Measurements from ENCODE around the gene HSD17B3. TPM values are rescaled to one million over a fixed set of nuclear protein-coding genes. Genes with fewer than 3 reads are reported as not detected.

HSD17B3 gene
- total and polyA plus RNA-seq, 2 donors (not counting 3 experiments of a cell fraction or from before 2014, with no cell fraction given), result 0.46 TPM; not detected in 1

- Histone ChIP-seq H3K9me1 (replicated peaks; ENCODE audit: control insufficient read depth, extremely low read depth, insufficient read depth, low read length) (no peaks in the 10 kb centered on the region), H3K9me3 (replicated peaks; ENCODE audit: control insufficient read depth, insufficient read depth, low read length) (no peaks in the 10 kb centered on the region), H3K27ac (ENCODE audit: insufficient read depth, low read depth, low read length) (no peak overlapping the region), H3K9ac (replicated peaks; ENCODE audit: extremely low read depth, insufficient read depth, low read length) (no peak overlapping the region), H3K79me2 (ENCODE audit: control insufficient read depth, insufficient read depth, low read length) (no peaks in the 10 kb centered on the region), H2AFZ (ENCODE audit: low read depth, low read length) (no peak overlapping the region), H3K4me2 (ENCODE audit: insufficient read depth, low read length) (no peak overlapping the region), H3K4me1 (ENCODE audit: control insufficient read depth, extremely low read depth, insufficient read depth, low read length) (no peaks in the 10 kb centered on the region), H3K36me3 (ENCODE audit: control insufficient read depth in 2 of 2, extremely low read depth in 1 of 2, insufficient read depth in 2 of 2, low read length in 2 of 2) (no peaks in the 10 kb centered on the region), H4K20me1 (replicated peaks; ENCODE audit: control insufficient read depth, extremely low read depth, insufficient read depth, low read length) (no peaks in the 10 kb centered on the region), H3K4me3 (replicated peaks in 1 of 3; ENCODE audit: insufficient read depth in 1 of 3, low read depth in 1 of 3, low read length in 3 of 3) (no peak overlapping the region), H3K27me3 (ENCODE audit: control insufficient read depth in 2 of 2, insufficient read depth in 2 of 2, low read length in 2 of 2) (peaks cover 0 to 2% of the 10 kb centered on the region in 2 experiments)
- ChIA-PET POLR2A (no interaction called here), CTCF (interaction anchor here (1.2 kb wide), 1 partner anchor 9 kb away, joined by 3 read pairs; no protein-coding TSS in a partner anchor)
- DNase-seq (ENCODE audit: low read depth, low spot score) (no peak), FAIRE-seq (no peak)
- dilution Hi-C loops (cut with MboI; ENCODE audit: extremely low pct_ligation_motif_present, low sequenced_read_pairs), result no loop called here
- intact Hi-C loops (cut with micrococcal nuclease), result no loop called here
- BruUV-seq (replicated peaks), result no TSS peak
- TF ChIP-seq EZH2 (IDR thresholded peaks at IDR 0.05; ENCODE audit: borderline replicate concordance, low read depth, low read length, severe bottlenecking), result no peak
- TF ChIP-seq FOS (IDR thresholded peaks at IDR 0.05; ENCODE audit: borderline replicate concordance, insufficient read depth, low read length), result no peak
These were observed 108.7 kb downstream of the HSD17B3 start for GRCh38 chr9:96193236-96193755.

- H3K36me3 ChIP-seq (ENCODE audit: control insufficient read depth in 2 of 2, extremely low read depth in 1 of 2, insufficient read depth in 2 of 2, low read length in 2 of 2), result no peaks in the 10 kb centered on the region
- no peak overlapping the region for H3K4me3 ChIP-seq (replicated peaks in 1 of 3; ENCODE audit: insufficient read depth in 1 of 3, low read depth in 1 of 3, low read length in 3 of 3)
- peaks cover 0 to 2% of the 10 kb centered on the region in 2 experiments for H3K27me3 ChIP-seq (ENCODE audit: control insufficient read depth in 2 of 2, insufficient read depth in 2 of 2, low read length in 2 of 2)
- no TSS peak for BruUV-seq (replicated peaks)
- intact Hi-C loops (cut with micrococcal nuclease), result no loop called here
- no peak overlapping the region for H3K9ac ChIP-seq (replicated peaks; ENCODE audit: extremely low read depth, insufficient read depth, low read length)
- POLR2A ChIA-PET, result no interaction called here
- TF ChIP-seq JUN (IDR thresholded peaks at IDR 0.05; ENCODE audit: borderline replicate concordance, insufficient read depth, insufficient read length, low read depth) (no peak), CTCF (IDR thresholded peaks at IDR 0.05; ENCODE audit: extremely low read depth in 1 of 2, insufficient read depth in 1 of 2, low read depth in 1 of 2, low read length in 2 of 2) (no peak), MYC (IDR thresholded peaks at IDR 0.05; ENCODE audit: low read depth, low read length) (no peak), FOS (IDR thresholded peaks at IDR 0.05; ENCODE audit: borderline replicate concordance, insufficient read depth, low read length) (no peak), POLR2A (IDR thresholded peaks at IDR 0.05; ENCODE audit: low read depth, low read length) (no peak), POLR2AphosphoS5 (IDR thresholded peaks at IDR 0.05; ENCODE audit: insufficient read depth, low read depth, low read length) (no peak), MAX (IDR thresholded peaks at IDR 0.05; ENCODE audit: insufficient read depth, insufficient read length) (no peak), EZH2 (IDR thresholded peaks at IDR 0.05; ENCODE audit: borderline replicate concordance, low read depth, low read length, severe bottlenecking) (no peak), GATA2 (IDR thresholded peaks at IDR 0.05; ENCODE audit: insufficient read depth, insufficient read length, low read depth, low read length) (no peak)
- DNase-seq (ENCODE audit: low read depth, low spot score) (no peak), FAIRE-seq (no peak)
- no peaks in the 10 kb centered on the region for H3K9me3 ChIP-seq (replicated peaks; ENCODE audit: control insufficient read depth, insufficient read depth, low read length)
- H3K27ac ChIP-seq (ENCODE audit: insufficient read depth, low read depth, low read length), result no peak overlapping the region
- H3K79me2 ChIP-seq (ENCODE audit: control insufficient read depth, insufficient read depth, low read length), result no peaks in the 10 kb centered on the region
- no peak overlapping the region for H2AFZ ChIP-seq (ENCODE audit: low read depth, low read length)
- H4K20me1 ChIP-seq (replicated peaks; ENCODE audit: control insufficient read depth, extremely low read depth, insufficient read depth, low read length), result no peaks in the 10 kb centered on the region
- no peak overlapping the region for H3K4me2 ChIP-seq (ENCODE audit: insufficient read depth, low read length)
- CTCF ChIA-PET, result interaction anchor here (1.2 kb wide), 1 partner anchor 9 kb away, joined by 3 read pairs; no protein-coding TSS in a partner anchor
- H3K4me1 ChIP-seq (ENCODE audit: control insufficient read depth, extremely low read depth, insufficient read depth, low read length), result no peaks in the 10 kb centered on the region
- dilution Hi-C loops (cut with MboI; ENCODE audit: extremely low pct_ligation_motif_present, low sequenced_read_pairs), result no loop called here
- H3K9me1 ChIP-seq (replicated peaks; ENCODE audit: control insufficient read depth, extremely low read depth, insufficient read depth, low read length), result no peaks in the 10 kb centered on the region
These were observed 109.3 kb downstream of the HSD17B3 start for GRCh38 chr9:96192710-96193109.

Data from endothelial cell of umbilical vein (primary cell).